Fibroblast of lung (primary cell): ENCODE data around the gene SURF4. TPM values are rescaled to one million over a fixed set of nuclear protein-coding genes. Genes with fewer than 3 reads are reported as not detected.

Source experiments
- DNase-seq, 2 donors: peaks; one replicate each; pipeline versions ENCODE4 v3.0.0 to v3.0.0-alpha.2; 2010; ENCODE audit warnings: low read depth in 2 of 2
- H2AFZ ChIP-seq: 2 replicates; pipeline ENCODE4 v1.5.1; 2012; ENCODE audit warnings: low read length, control low read depth, inconsistent platforms
- H3K27ac ChIP-seq: 2 replicates; pipeline ENCODE4 v1.5.1; 2011; ENCODE audit warnings: low read length, control low read depth; ENCODE audit not compliant: insufficient read depth
- H3K27me3 ChIP-seq: 2 replicates; pipeline ENCODE4 v1.5.1; 2011; ENCODE audit warnings: mild to moderate bottlenecking, low read length; ENCODE audit not compliant: control insufficient read depth, insufficient read depth
- H3K36me3 ChIP-seq: 2 replicates; pipeline ENCODE4 v1.5.1; 2011; ENCODE audit warnings: low read length; ENCODE audit not compliant: control insufficient read depth, insufficient read depth
- H3K4me1 ChIP-seq: 2 replicates; pipeline ENCODE4 v1.5.1; 2011; ENCODE audit warnings: low read length; ENCODE audit not compliant: control insufficient read depth, insufficient read depth; ENCODE audit errors: extremely low read depth
- H3K4me2 ChIP-seq: 2 replicates; pipeline ENCODE4 v1.5.1; 2011; ENCODE audit warnings: low read length, control low read depth; ENCODE audit not compliant: insufficient read depth; ENCODE audit errors: extremely low read depth
- H3K4me3 ChIP-seq, 4 experiments: fragments of 200-600 bp in 1 of 4; sonication (generic) in 1 of 4; replicated peaks in 1 of 4; 2 replicates each; pipeline ENCODE4 v1.5.1; 2011 to 2016; ENCODE audit warnings: low read length in 4 of 4, low read depth in 3 of 4, mild to moderate bottlenecking in 3 of 4, control low read depth in 2 of 4, inconsistent platforms in 1 of 4, mixed read lengths in 1 of 4; ENCODE audit not compliant: insufficient read depth in 1 of 4; ENCODE audit errors: control extremely low read depth in 1 of 4
- H3K79me2 ChIP-seq: 2 replicates; pipeline ENCODE4 v1.5.1; 2012; ENCODE audit warnings: mild to moderate bottlenecking, low read length, inconsistent platforms; ENCODE audit not compliant: control insufficient read depth, insufficient read depth
- H3K9ac ChIP-seq: 2 replicates; pipeline ENCODE4 v1.5.1; 2011; ENCODE audit warnings: mild to moderate bottlenecking, low read length, control low read depth; ENCODE audit not compliant: insufficient read depth
- H3K9me3 ChIP-seq: 2 replicates; pipeline ENCODE4 v1.5.1; 2012; ENCODE audit warnings: low read depth, low read length; ENCODE audit not compliant: control insufficient read depth, insufficient read depth
- H4K20me1 ChIP-seq: 2 replicates; pipeline ENCODE4 v1.5.1; 2011; ENCODE audit warnings: low read length; ENCODE audit not compliant: control insufficient read depth, insufficient read depth; ENCODE audit errors: extremely low read depth
- EZH2 ChIP-seq: IDR thresholded peaks from 2 replicates; pipeline ENCODE4 v1.5.1; 2012; ENCODE audit warnings: low read length, control low read depth, mild to moderate bottlenecking; ENCODE audit errors: missing control alignments
- polyA plus RNA-seq, 2 donors: library from polyadenylated mRNA; depleted of rRNA in 1 of 2; stranded (reverse) in 1 of 2; unstranded in 1 of 2; fragments of >200 nt; gene quantifications; 2 replicates each; pipeline ENCODE4 v1.2.1, GENCODE V29; 2011 to 2012; ENCODE audit warnings: missing spikeins in 1 of 2
- total RNA-seq: library from RNA; depleted of rRNA; stranded (reverse); fragments of >200 nt; gene quantifications from 2 replicates; pipeline ENCODE4 v1.2.1, GENCODE V29; 2014
- TF ChIP-seq, protein P1 (sequence below), 2 donors: IDR thresholded peaks in 1 of 2; conservative IDR thresholded peaks in 1 of 2; 1 replicate in 1 of 2; 2 replicates in 1 of 2; pipeline ENCODE4 v1.5.1; 2011 to 2012; ENCODE audit warnings: low read length in 2 of 2, control low read depth in 1 of 2, inconsistent platforms in 1 of 2, low read depth in 1 of 2, mild to moderate bottlenecking in 1 of 2

SURF4 gene
- total and polyA plus RNA-seq, 2 donors (not counting 1 experiment from before 2014, with no cell fraction given), result 338 to 358 TPM

DNA sequence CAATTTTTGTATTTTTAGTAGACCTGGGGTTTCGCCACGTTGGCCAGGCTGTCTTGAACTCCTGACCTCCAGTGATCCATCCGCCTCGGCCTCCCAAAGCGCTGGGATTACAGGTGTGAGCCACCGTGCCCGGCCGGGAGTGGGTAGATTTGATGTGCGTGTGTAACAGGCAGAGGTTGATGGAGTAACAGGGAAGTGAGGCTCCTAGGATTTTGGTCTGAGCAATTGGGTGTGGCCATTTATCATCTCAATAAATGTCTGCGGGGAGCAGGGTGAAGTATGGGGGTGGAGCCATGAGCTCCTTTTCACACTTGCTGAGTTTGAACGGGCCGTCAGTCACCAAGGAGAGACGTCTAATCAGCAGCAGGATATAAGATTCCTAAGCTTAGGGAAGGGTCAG lies 43.1 kb upstream of the SURF4 start:
- H2AFZ ChIP-seq, result no peak overlapping the region
- peaks cover 10% of the 10 kb centered on the region for H3K36me3 ChIP-seq
- TF ChIP-seq, protein P1, sequence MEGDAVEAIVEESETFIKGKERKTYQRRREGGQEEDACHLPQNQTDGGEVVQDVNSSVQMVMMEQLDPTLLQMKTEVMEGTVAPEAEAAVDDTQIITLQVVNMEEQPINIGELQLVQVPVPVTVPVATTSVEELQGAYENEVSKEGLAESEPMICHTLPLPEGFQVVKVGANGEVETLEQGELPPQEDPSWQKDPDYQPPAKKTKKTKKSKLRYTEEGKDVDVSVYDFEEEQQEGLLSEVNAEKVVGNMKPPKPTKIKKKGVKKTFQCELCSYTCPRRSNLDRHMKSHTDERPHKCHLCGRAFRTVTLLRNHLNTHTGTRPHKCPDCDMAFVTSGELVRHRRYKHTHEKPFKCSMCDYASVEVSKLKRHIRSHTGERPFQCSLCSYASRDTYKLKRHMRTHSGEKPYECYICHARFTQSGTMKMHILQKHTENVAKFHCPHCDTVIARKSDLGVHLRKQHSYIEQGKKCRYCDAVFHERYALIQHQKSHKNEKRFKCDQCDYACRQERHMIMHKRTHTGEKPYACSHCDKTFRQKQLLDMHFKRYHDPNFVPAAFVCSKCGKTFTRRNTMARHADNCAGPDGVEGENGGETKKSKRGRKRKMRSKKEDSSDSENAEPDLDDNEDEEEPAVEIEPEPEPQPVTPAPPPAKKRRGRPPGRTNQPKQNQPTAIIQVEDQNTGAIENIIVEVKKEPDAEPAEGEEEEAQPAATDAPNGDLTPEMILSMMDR (conservative IDR thresholded peaks at IDR 0.05 in 1 of 2, IDR thresholded peaks at IDR 0.05 in 1 of 2; ENCODE audit: low read depth in 1 of 2, low read length in 2 of 2), result no peak
- TF ChIP-seq EZH2, result no peak
- H3K79me2 ChIP-seq, result peaks cover 32% of the 10 kb centered on the region
- peak overlapping the region in 1 of 4 experiments; percentile 97 for H3K4me3 ChIP-seq
- no peaks in the 10 kb centered on the region for H4K20me1 ChIP-seq
- no peak overlapping the region for H3K9ac ChIP-seq
- H3K4me2 ChIP-seq, result peak overlapping the region; percentile 3
- DNase-seq, result no peak
- no peaks in the 10 kb centered on the region for H3K9me3 ChIP-seq
- H3K27ac ChIP-seq, result no peak overlapping the region
- no peaks in the 10 kb centered on the region for H3K27me3 ChIP-seq
- H3K4me1 ChIP-seq, result peaks cover 4% of the 10 kb centered on the region

DNA sequence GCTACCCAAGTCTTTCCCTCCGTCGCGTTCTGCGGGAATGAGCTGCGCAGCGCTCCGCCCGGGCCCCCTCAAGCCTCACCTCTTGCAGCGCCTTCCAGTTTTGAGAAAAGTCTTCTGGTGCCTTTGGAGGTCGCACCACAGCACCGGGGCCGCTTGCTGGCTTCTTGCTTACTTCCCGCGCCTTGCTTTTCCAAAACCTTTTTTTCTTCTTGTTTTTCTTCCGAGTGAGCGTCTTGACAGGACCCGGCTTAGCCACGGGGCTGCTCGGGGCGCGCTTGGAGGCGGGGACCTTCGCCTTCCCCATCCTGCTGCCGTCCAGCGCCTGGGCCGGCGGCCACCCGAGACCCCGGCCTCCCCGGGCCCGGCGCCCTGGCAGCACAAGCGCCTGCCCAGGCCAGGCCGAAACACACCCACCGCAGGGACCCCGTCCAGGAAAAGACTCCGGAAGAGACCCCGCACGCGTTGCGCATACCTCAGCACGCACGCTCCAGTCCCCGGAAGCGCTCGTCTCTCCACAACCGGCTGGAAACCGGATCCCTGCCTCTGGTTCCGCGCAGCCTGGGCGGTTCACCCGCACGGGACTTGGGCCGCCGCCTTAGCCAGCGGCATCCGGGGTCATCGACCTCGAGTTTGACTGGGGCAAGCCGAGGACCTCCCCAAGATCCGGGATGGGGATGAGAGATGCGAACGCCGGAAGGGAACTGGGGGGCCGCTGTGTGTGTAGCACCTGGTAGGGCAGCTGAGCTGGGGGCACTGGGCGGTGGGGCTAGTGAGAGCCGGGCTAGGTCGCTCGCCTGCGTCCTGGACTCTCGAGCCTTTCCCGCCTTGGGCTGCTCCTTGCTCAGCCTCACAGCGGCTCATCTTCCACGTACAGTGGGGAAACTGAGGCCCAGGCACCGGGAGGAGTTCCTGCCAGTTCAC lies 41.9 kb upstream of the SURF4 start, which contains the start of gene REXO4:
Gene REXO4 (minus strand): TSS at position 470 of the 921 bp plus-strand sequence. CDS start 166 bp downstream, at position 304.
- peaks cover 11% of the 10 kb centered on the region for H3K36me3 ChIP-seq
- TF ChIP-seq, protein P1 (conservative IDR thresholded peaks at IDR 0.05 in 1 of 2, IDR thresholded peaks at IDR 0.05 in 1 of 2; ENCODE audit: low read depth in 1 of 2, low read length in 2 of 2), result no peak
- TF ChIP-seq EZH2, result no peak
- peak within 1 kb of the TSS; percentile 65 for H3K27ac ChIP-seq
- H3K79me2 ChIP-seq, result peaks cover 35% of the 10 kb centered on the region
- no peaks in the 10 kb centered on the region for H3K27me3 ChIP-seq
- H3K4me3 ChIP-seq, result peak within 1 kb of the TSS; percentile 56 to 97 (median 78)
- DNase-seq, result peak; percentile 87 to 89
- H3K9me3 ChIP-seq, result no peaks in the 10 kb centered on the region
- H3K4me2 ChIP-seq, result peak within 1 kb of the TSS; percentile 70
- peaks cover 4% of the 10 kb centered on the region for H3K4me1 ChIP-seq
- H2AFZ ChIP-seq, result peak within 1 kb of the TSS; percentile 75
- H4K20me1 ChIP-seq, result no peaks in the 10 kb centered on the region
- H3K9ac ChIP-seq, result peak within 1 kb of the TSS; percentile 62

DNA sequence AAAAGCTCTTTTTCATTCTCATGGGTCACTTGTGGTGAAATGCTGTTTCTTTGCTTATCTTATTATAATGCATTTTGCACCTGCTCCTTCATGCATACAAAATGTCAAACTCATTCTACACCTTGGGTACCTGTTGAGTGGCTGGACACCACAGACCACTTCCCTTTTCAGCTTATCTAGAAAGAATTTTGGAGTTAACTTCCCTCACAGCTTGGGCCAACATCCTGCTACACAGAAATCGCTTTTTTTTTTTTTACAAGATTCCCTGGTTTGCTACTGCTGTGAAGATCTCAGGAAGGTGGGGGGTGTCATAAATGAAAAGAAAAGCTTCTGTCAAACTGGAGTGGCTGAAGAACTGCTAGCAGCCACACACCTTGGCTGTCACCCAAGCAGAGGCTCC lies 39.3 kb upstream of the SURF4 start:
- Histone ChIP-seq H2AFZ (no peak overlapping the region), H3K36me3 (peaks cover 23% of the 10 kb centered on the region), H3K79me2 (peaks cover 35% of the 10 kb centered on the region), H3K4me2 (no peak overlapping the region), H3K4me1 (peaks cover 4% of the 10 kb centered on the region), H3K9ac (no peak overlapping the region), H3K9me3 (no peaks in the 10 kb centered on the region), H3K4me3 (no peak overlapping the region), H4K20me1 (no peaks in the 10 kb centered on the region), H3K27me3 (no peaks in the 10 kb centered on the region), H3K27ac (no peak overlapping the region)
- no peak for DNase-seq
- TF ChIP-seq, protein P1 (conservative IDR thresholded peaks at IDR 0.05 in 1 of 2, IDR thresholded peaks at IDR 0.05 in 1 of 2; ENCODE audit: low read depth in 1 of 2, low read length in 2 of 2), result no peak
- TF ChIP-seq EZH2, result no peak
